NCI-H2227 (cell line): Measurements from ENCODE around the gene MYO16.
"Not testable (repeated sequence)": the region's sequence is repeated elsewhere in the genome, so short reads cannot be mapped to it uniquely, and the experiment has no call there.

Experiments used
- DNase-seq: peaks from one replicate; lab custom pipeline; 2025; ENCODE audit not compliant: unreplicated experiment; lab: John Stamatoyannopoulos, UW

The MYO16 gene

DNA sequence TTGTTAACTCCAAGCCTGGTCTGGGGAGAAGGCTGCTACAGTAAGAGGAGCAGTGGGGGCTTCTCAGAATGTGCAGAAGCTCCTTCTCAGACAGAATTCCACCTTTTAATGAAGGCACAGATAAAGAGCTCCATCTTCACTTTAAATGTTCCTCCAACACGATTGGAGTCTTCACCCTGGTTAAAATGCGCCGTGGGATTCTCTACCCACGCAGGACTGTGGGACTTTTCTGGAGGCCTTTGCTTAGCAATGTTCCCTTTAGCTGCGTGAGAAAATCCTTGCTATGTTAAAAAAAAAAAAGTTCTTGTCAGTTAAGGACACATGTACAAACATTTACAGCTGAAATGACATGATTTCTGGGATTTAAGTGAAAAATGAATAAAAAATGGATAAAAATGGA lies 546.3 kb downstream of the MYO16 start:
- no peak for DNase-seq

DNA sequence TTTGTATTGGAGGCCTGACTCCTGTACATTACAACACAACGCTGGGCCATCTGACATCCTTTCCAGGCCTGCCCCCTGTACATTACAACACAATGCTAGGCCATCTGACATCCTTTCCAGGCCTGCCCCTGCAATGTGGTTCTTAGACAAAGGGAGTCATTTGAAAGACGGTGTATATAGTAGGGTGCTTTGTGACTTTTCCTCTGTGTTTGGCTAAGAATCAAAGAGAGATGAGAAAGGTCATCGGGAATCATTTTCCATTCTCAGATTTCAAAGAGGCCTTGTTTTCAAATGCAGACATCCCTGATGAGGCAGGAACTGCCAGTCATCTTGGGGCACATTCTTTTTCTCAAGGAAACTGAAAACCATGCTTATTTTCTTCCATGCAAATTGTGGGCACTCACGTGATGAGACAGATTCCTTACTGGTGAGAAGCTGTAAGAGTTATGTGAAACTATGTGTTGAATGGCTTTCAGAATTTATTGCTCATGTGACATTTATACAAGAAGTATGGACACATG lies 551.6 kb downstream of the MYO16 start:
- no peak for DNase-seq

DNA sequence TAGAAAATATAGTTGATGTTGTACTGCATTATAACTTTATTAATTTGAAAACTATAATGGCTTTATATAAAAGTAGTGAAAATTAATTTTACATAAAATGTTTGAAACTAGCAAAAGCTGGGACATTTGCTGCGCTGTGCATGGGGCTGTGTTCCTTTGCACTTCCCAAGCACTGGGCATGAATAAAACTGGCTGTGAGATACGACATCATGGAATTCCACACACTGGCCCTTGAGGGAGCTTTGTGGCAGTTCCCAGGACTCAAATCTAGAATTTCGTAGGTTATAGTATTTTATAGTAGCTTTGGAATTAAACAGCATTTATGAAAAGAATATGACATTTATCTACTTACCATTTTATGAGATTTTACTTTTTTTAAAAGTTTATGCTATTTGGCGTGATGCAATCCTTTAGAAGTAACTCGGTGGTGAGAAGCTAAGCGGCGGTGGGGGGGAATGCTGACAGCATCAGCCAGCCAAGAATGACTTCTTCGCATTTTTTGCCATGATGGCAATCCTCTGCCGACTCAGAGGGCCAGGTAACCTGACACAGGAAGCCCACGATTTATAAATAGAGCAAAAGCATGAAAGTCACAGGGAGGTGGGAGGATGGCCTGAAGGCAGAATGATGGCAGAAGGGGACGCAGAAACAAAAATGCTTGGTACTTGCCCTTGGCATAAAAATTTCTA lies 553.5 kb downstream of the MYO16 start:
- DNase-seq: no peak

DNA sequence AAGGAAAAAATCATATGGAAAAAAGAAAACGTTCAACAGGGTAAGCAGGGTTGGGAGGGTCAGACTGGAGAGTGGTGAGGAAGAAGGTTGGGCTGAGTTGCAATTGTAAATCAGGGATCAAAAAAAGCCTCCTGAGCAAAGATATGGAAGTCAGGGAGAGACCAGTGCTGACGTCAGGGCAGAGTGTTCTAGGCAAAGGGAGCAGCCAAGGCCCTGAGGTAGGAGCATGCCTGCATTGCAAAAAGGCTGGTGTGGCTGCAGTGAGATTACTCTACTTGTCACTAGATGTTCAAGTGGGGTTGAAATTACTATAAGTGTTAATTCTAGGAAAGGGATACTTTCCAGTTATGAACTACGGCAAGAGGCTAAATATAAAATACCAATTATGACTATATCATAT lies 562.0 kb downstream of the MYO16 start:
- no peak for DNase-seq

DNA sequence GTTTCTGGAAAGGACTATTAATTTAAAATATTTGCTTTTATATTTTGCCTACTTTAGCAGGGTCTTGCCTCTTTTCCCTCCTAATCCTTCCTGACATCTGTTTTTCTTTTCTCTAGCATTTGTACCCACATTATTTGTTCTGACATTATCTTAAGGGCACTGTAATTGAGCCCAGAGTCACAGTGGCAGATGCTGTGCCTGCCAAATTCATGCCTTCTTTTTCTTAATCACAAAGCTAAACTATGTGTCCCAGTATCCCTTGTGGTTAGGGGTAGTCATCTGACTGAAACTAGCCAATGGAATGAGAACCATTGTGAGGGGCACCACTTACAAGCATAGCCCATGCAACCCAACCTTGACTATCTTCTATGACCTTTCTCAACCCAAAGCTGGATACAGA lies 562.9 kb downstream of the MYO16 start:
- no peak for DNase-seq

DNA sequence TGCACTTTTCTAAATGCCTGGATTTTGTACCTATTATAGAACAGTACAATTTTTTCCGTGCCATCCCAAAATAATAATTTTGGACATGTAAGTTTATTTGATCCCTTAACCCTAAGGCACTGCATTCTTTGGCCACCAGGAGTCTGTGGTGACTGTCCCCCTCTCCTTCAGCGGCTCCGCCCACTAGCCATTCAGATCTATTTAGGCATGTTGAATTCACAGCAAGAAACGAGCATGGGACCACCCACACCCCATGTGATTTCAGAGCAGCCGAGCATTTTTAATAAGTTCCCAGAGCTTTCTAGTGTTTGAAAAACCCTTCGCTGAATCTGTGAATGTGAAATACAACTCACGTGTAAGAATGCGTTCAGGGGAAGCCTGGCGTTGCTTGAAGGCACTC lies 567.5 kb downstream of the MYO16 start:
- no peak for DNase-seq

DNA sequence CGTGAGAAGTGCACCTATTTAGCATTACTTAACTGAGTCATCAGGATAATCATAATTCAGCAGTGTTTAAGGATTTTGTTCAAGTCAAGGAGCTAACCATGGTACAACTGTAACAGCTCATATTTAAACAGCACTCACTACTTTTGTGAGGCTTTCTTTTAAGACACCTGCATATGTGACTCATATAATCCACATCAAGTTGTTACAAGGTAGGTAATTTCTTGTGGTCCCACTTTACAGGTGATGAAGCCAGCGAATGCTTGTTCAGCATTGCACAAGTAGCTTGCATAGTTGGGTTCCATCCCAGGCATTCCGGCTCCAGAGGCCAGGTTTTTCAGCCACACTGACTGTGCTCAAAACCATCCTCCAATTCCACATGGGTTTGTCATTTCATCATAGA lies 569.2 kb downstream of the MYO16 start:
- DNase-seq: no peak

DNA sequence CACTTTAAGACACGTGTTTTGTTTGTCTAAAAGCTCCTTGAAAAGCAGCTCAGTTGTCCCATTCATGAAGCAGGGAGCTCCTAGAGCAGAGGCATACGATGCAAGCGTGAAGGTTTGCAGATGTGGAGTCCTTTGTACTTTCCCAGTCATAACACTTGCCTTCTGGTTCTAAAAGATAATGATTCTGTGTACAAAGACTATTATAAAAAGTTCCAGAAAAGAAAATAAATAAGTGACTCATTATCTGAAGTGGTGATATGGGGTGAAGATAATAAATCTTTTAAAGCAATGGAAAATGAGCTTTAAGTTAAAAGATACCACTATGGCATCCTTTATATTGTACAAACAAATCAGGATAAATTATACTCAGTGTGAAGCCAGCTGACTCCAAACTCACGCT lies 569.9 kb downstream of the MYO16 start:
- DNase-seq: no peak

DNA sequence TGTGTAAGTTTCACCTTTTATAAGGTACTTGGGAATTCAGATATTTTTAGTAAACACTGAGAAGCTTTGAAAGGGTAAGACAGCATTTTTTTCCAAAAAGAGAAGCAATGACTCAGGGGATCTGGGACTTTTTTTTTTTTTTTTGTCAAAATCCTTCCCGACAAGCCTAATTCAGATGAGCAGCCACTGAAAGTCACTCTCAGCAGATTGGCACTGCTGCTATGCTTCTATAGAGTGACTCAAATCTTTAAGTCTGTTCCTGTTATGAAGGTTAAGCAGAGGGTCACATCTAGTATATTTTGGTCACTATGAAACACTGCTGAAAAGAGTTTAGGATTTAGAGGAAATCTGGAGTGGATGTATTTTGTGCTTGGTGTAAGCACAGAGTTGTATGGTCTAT lies 571.1 kb downstream of the MYO16 start:
- no peak for DNase-seq

DNA sequence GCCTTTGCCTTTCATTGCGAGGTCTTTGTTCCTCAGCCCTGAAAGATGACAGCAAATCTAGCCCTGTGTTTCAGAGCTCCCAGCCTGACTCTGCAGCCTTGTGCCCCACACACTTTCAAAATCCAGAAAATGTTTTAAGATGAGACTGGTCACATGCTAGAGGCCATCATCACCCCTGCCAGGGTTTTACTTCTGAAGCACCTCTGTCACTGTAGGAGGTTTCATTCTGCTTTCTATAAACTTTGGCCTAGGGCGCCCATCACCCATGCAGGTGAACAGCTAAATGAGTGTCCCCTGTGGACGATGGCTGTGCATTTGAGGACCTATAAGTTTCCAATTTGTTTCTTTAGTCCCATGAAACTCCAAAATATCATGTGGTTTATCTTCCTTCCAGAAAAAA lies 574.2 kb downstream of the MYO16 start:
- no peak for DNase-seq

DNA sequence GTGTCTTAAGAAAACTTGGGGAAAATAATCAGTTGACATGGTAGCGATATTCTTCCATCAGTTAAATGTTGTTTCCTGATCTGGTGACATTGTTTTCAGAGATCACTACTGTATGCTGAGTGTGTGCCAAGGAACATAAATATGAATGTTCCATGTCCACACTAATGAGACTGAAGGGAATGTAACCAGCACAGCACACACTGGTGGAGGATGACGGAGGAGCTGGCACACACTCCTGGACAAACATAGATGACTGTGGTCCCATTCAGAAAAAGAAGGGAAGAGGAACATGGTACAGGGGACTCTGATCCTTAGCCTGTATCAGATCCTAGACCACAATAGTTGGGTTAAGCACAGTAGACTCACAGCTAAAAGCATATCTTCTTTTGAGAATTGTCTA lies 574.8 kb downstream of the MYO16 start:
- no peak for DNase-seq

DNA sequence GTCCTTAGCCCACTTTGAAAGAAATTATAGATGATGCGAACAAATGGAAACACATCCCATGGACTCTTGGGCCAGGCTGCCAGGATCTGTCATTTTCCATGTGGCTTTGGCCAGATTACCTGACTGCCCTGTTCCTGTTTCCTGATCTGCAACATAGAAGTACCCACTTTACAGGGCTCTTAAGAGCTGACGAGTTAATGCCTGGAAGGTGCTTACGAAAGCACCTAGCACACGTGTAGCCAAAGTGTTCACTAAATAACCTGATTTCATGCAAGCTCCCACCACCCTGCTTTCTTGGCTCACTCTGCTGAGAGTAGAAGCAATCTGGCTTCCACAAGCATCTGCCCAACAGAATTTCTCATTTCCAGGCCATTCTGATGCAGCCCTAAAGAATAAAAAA lies 575.2 kb downstream of the MYO16 start:
- no peak for DNase-seq

DNA sequence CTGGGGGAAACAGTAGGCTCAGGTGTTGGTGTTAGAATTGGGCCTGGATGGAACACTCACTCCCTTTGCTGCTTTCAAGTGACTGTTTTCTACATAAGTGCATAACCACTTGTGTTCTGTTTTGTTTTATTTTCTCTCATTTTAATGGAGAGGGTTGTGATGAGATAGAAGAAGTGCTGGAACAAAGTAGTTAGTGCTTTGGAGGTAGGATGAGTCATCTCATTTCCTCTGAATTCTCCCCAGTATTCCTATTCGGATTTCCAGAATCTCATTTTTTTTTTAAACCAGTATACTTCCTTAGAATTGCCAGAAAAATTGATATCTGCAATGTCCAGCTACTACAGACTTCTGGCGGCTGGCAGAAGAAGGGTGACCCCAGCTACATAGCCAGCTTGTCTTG lies 575.9 kb downstream of the MYO16 start:
- no peak for DNase-seq

DNA sequence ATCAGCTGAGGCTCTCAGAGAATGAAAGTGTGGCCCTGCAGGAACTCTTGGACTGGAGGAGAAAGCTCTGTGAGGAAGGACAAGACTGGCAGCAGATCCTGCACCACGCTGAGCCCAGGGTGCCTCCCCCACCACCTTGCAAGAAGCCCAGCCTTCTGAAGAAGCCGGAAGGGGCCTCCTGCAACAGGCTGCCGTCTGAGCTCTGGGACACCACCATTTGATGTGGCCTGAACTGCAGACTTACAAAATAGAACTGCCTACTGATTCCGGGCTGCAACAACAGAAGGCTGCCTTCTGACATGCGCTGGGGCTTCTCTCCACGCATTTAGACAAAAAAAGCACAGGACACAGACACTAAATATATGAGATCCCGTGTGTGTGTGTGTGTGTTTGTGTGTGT lies 577.2 kb downstream of the MYO16 start:
- no peak for DNase-seq

DNA sequence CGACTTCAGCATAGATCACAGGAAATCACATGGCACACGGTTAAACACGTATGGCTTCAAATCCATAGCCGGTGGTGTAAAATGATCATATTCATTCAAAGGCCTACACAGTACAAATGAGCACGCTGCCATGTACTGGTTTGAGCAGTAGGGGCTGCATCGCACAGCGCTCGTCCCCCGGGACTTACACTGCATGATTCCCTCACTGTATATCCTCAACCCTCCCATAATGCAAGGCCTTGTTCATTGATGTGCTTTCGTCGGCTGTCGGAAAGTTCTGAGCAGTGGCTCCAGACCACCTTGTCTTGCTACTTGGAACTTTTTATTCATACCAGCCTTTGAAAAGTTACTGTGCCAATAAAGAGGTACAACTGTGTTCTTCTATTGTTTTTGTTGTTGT lies 578.2 kb downstream of the MYO16 start:
- DNase-seq: no peak

DNA sequence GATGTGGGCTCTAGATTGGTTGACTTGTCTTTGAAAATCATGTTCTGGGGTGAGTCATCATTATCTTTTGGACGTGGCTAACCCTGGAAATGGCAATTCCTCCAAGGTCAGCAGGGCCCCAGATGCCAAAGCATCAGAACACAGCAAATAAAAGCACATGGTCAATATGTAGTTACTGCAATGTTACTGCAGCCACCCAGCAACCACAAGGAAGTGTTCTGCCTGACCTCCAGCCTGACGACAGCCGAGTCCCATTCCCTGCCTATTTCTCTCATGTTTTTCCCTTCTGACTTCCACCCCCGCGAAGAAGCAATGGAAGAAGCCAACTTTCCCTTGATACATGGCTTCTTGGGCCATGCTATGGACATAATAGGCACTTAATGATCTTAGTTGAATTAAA lies 579.1 kb downstream of the MYO16 start:
- DNase-seq: no peak

DNA sequence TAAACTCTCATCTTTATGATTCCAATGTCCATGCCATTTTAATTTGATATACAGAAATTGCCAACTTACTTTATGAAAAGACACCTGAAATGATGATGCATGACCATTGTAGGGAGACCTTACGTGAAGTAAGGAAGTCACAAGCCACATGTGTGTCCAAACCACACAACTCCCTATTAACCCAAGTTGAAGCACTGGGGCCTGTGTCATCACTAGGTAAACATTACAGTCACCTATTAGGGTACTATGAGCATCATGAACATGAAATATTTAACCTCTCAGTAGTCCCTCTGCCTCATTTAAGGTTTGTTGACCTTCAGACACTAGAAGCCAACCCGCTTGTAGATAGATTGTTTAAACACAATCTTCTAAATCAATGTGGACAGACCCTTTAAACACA lies 580.1 kb downstream of the MYO16 start:
- DNase-seq: no peak

DNA sequence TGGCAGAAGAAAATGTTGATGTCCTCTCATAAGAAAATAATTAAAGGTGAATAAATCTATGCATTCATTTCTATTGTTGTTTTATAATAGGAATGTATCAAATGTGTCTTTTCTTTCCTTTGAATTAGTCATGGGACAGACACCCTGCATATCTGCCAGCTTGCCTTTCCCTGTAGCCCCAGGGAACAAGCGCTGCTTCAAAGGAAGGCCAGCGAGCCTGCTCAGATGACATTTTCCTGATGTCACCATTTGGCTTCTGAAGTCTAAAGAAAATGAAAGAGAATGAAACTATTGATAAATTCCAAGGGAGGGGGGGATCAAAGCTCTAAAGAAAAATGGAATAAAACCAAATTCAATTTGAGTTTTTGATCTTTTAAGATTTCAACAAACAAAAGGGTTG lies 582.2 kb downstream of the MYO16 start:
- no peak for DNase-seq

DNA sequence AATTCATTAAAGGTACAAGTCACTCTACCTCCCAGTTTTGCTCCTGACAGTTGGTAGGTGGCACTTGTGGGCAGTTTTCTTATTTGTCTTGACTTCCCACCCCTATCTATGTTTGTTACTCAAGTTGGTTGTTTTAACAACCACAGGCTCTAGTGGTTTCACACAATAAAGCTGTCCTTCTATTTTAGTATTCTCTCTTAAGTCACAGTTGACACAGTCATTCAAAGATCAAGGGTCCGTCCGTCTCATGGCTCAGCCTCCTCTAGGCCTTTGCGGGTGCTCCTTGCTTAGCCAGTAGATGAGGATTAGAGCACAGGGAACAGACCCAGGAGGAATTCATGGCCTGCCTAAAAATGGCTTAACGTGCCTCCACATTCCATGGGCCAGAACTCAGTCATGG lies 583.2 kb downstream of the MYO16 start:
- no peak for DNase-seq

DNA sequence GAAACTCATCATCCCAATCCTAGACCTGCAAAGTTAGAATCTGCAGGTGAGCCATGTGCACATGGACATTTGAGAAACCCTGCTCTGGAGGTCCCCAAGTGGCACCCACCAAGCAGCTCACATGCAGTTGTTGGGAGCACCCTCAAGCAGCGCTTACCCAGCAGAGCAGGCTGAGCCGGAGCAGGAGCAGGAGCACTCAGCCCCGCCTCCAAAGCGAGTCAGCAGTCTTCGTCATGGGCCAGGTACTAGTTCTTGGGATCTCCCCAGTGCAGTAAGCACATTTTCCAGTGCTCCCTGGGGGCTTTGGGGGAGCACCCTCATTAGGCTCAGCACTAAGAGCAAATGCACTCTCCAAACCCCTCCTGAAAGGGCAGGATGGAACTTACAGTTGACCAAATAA lies 584.3 kb downstream of the MYO16 start:
- no peak for DNase-seq

DNA sequence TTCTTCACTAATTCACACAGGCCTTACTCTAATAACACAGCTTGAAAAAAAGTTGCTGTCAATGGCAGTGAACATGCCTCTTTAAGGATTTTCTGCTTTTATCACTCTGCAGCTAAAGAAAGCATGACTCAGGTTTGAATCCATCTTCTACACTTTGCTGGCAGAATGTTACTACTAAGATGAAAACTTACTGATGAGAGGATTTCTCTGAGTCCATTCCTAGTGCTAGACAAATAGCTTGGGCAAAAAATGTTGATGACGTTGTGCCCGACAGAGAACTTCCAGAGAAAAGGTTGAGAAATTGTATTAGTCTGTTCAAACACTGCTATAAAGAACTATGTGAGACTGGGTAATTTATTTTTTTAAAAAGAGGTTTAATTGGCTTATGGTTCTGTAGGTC lies 585.0 kb downstream of the MYO16 start:
- DNase-seq: no peak

DNA sequence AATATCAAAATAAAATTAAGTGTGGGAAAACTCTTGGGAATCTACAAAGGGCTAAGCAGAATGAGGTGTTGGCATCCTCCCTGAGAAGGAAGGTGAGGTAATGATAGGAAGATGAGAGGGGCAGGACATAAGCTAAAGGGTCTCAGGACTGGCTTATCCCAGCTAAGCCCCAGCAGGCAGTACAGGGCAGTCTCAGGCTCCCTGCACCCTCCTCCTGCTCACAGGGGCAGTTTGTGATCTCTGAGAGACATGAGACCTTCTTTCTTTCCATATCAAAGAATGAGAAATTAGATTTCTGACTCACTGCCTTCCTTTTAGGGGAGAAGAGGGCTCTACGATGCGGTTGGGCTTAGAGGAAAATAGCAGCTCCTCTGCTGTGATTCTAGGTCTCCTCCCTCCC lies 586.0 kb downstream of the MYO16 start:
- DNase-seq: no peak

DNA sequence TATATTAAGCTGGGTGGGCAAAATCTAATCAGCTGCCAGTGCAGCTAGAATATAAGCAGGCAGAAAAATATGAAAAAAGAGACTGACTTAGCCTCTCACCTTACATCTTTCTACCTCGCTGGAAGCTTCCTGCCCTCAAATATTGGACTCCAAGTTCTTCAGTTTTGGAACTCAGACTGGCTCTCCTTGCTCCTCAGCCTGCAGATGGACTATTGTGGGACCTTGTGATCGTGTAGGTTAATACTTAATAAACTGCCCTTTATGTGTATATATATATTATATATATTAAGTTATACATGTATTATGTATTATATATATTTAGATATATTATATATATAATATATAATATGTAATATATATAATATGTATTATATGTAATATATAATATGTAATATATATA lies 588.1 kb downstream of the MYO16 start:
- not testable (repeated sequence) for DNase-seq
